NCI-H128 (cell line): Measurements from ENCODE around the gene COTL1.
"Not testable (repeated sequence)": the region's sequence is repeated elsewhere in the genome, so short reads cannot be mapped to it uniquely, and the experiment has no call there.

Experiments
- DNase-seq: peaks from one replicate; lab custom pipeline; 2025; ENCODE audit not compliant: unreplicated experiment; lab: John Stamatoyannopoulos, UW

COTL1 gene

GRCh38 chr16:84574191-84574590, 43.7 kb downstream of the COTL1 start:
- DNase-seq: no peak

- DNase-seq: no peak
Measured at GRCh38 chr16:84572096-84572495, 45.8 kb downstream of the COTL1 start.

- no peak for DNase-seq
Measured at GRCh38 chr16:84571506-84571905, 46.4 kb downstream of the COTL1 start.

- DNase-seq: no peak
Measured at GRCh38 chr16:84570739-84571403, 47.0 kb downstream of the COTL1 start.

GRCh38 chr16:84569382-84569987, 48.4 kb downstream of the COTL1 start:
- no peak for DNase-seq

- DNase-seq: no peak
Measured at GRCh38 chr16:84568066-84568465, 49.8 kb downstream of the COTL1 start.

GRCh38 chr16:84567286-84567962, 50.5 kb downstream of the COTL1 start:
- DNase-seq: no peak

GRCh38 chr16:84566545-84567257, 51.2 kb downstream of the COTL1 start:
- DNase-seq: no peak

GRCh38 chr16:84565669-84566495, 52.0 kb downstream of the COTL1 start:
- no peak for DNase-seq

GRCh38 chr16:84563786-84564420, 54.0 kb downstream of the COTL1 start:
- DNase-seq: no peak

GRCh38 chr16:84563064-84563715, 54.7 kb downstream of the COTL1 start:
- no peak for DNase-seq

- no peak for DNase-seq
Measured at GRCh38 chr16:84562174-84562815, 55.6 kb downstream of the COTL1 start.

- no peak for DNase-seq
Measured at GRCh38 chr16:84561291-84561690, 56.6 kb downstream of the COTL1 start.

GRCh38 chr16:84560269-84560668, 57.6 kb downstream of the COTL1 start:
- DNase-seq: no peak

GRCh38 chr16:84559311-84559932, 58.5 kb downstream of the COTL1 start:
- DNase-seq: no peak

GRCh38 chr16:84558850-84559249, 59.0 kb downstream of the COTL1 start:
- DNase-seq: not testable (repeated sequence)

- no peak for DNase-seq
Measured at GRCh38 chr16:84557504-84557903, 60.4 kb downstream of the COTL1 start.

GRCh38 chr16:84557059-84557458, 60.8 kb downstream of the COTL1 start:
- DNase-seq: no peak
